ENCODE results near the gene CCL11.

DNA sequence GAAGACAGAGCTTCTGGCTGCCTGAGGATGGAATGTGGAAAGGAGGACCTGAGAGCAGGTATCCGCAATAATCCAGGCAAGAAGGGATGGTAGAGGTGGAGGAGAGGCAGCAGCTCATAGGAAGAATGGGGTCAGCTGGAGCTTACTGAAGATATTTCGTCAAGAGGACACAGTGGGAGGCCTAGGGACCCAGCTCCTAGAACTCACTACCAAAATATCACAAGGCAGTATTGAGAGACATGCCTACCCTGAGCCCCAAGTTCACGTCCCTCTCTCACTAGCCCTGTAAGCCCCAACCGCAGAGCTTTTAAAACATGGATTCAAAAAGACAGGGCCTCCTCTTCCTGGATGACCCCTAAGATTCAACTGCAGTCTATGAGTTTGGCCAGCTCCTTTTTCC, 19.5 kb downstream of the CCL11 start:
- TF ChIP-seq POLR2A (IDR thresholded peaks at IDR 0.05; ENCODE audit: low read length), result no peak
- no peak for TF ChIP-seq GATA1 (IDR thresholded peaks at IDR 0.05; ENCODE audit: low read depth, low read length)

Measured in erythroblast (primary cell).